Measurements from ENCODE around the gene CGB3. TPM values are rescaled to one million over a fixed set of nuclear protein-coding genes. Genes with fewer than 3 reads are reported as not detected.
"Not testable (repeated sequence)": the region's sequence is repeated elsewhere in the genome, so short reads cannot be mapped to it uniquely, and the experiment has no call there.

Gene CGB3
- total and polyA plus RNA-seq, 3 donors from 2014 or later: not detected

GRCh38 chr19:49061000-49061399 is 36.9 kb upstream of the CGB3 start:
- WGBS, 2 donors: 85% methylated on average over 2 of the region's 2 CpGs; no CpG with 5 or more reads in 1 of the 2 donors

DNA sequence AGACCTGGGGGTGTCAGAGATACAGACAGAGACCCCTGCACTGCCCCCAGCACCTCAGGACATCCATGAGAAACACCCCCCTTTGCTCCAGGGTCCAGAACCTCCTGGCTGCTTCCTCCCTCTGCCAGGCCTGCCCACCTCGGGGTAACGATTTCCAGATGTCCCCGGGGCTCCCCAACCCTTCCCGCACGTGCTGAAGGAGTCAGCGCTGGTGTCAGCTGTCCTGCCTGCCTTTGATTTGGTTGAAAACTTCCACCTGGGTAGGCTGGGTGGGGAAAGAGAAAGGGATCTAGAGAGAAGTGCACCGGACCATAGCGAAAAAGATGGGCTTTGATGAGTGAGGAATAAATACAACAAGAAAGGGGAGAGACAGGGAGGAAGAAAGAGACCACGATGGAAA is 34.9 kb upstream of the CGB3 start:
- no peaks in the 10 kb centered on the region for H3K27me3 ChIP-seq
- DNase-seq: no peak
- TF ChIP-seq POLR2A (IDR thresholded peaks at IDR 0.05): no peak

More at GRCh38 chr19:49061000-49061399, 36.9 kb upstream of the CGB3 start:
- no peak overlapping the region for H3K4me3 ChIP-seq
- H3K27ac ChIP-seq: no peak overlapping the region
- H3K36me3 ChIP-seq (ENCODE audit: low read depth, missing control alignments): no peaks in the 10 kb centered on the region
- no peaks in the 10 kb centered on the region for H3K9me3 ChIP-seq
- DNase-seq: no peak
- no peaks in the 10 kb centered on the region for H3K27me3 ChIP-seq
- intact Hi-C loops (cut with DNase I; ENCODE audit: low total_unique reads): no loop called here
- H3K4me1 ChIP-seq: peaks cover 26% of the 10 kb centered on the region
- TF ChIP-seq, protein P1, sequence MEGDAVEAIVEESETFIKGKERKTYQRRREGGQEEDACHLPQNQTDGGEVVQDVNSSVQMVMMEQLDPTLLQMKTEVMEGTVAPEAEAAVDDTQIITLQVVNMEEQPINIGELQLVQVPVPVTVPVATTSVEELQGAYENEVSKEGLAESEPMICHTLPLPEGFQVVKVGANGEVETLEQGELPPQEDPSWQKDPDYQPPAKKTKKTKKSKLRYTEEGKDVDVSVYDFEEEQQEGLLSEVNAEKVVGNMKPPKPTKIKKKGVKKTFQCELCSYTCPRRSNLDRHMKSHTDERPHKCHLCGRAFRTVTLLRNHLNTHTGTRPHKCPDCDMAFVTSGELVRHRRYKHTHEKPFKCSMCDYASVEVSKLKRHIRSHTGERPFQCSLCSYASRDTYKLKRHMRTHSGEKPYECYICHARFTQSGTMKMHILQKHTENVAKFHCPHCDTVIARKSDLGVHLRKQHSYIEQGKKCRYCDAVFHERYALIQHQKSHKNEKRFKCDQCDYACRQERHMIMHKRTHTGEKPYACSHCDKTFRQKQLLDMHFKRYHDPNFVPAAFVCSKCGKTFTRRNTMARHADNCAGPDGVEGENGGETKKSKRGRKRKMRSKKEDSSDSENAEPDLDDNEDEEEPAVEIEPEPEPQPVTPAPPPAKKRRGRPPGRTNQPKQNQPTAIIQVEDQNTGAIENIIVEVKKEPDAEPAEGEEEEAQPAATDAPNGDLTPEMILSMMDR (IDR thresholded peaks at IDR 0.05): no peak
- no peak for TF ChIP-seq POLR2A (IDR thresholded peaks at IDR 0.05)

DNA sequence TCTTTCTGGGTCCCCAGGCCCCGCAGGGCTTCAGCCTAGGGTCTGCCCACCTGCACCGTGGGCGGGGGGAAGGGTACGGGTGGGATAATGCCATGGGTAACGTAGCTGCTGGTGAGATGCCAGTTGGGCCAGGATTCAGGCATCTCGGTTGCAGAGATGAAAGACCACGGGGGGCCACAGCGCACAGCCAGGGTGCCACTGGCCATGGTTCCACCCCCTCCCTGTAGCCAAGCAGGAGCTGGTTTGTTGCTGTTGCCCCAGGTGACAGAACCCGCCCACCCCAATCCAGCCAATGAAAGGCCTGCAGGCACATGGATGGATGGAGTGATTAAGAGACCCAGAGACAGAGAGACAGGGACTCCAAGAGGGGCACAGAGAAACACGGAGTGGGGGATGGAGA is 34.4 kb upstream of the CGB3 start:
- no peak overlapping the region for H3K4me3 ChIP-seq
- no peak overlapping the region for H3K27ac ChIP-seq
- no peak for TF ChIP-seq POLR2A (IDR thresholded peaks at IDR 0.05)
- TF ChIP-seq, protein P1 (IDR thresholded peaks at IDR 0.05): no peak
- DNase-seq: no peak
- intact Hi-C loops (cut with DNase I; ENCODE audit: low total_unique reads): no loop called here
- no peaks in the 10 kb centered on the region for H3K9me3 ChIP-seq
- H3K4me1 ChIP-seq: peaks cover 14% of the 10 kb centered on the region
- H3K27me3 ChIP-seq: no peaks in the 10 kb centered on the region
- H3K36me3 ChIP-seq (ENCODE audit: low read depth, missing control alignments): no peaks in the 10 kb centered on the region
- 30 to 53% methylated on average over 10 of the region's 10 CpGs for WGBS, 2 donors

More for the DNA sequence above, 34.9 kb upstream of the CGB3 start:
- intact Hi-C loops (cut with DNase I; ENCODE audit: low total_unique reads): no loop called here
- Histone ChIP-seq H3K9me3 (no peaks in the 10 kb centered on the region), H3K4me3 (no peak overlapping the region), H3K4me1 (peaks cover 14% of the 10 kb centered on the region), H3K27ac (no peak overlapping the region), H3K36me3 (ENCODE audit: low read depth, missing control alignments) (no peaks in the 10 kb centered on the region)
- WGBS, 2 donors: 67 to 83% methylated on average over 9 of the region's 9 CpGs

DNA sequence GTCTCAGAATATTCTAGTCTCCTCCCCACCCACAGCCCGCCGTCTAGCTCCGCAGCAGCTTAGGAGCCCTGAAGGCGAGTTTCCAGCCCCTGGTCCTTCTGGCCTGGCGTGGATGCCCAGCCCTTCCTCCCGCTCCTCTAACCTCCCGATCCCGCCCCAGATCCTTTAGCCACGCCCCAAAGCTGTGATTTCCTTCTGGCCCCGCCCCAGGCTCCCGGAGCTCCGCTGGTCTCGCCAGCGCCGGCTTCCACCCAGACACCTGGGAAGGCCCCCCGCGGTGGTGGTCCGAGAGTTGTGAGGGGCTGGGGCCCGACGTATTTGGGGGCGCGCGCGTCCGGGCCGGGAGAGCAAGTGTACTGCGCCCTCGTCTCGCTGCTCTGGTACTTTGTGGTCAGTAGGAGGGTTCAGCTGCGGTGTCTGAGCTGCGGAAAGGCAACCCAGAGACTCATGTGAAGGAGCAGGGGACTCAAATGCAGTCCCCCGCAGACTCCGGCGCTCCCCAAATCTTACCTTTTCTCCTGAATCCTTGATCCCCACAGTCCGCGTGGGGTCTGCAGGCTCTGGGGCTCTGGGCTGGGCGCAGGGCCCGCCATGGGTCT is 33.6 kb upstream of the CGB3 start, which contains the start of gene CGB7:
Gene CGB7, minus strand, starts transcription at position 114 of the 599 bp plus-strand sequence. CDS start 2,374 bp downstream, outside the sequence.
- no peaks in the 10 kb centered on the region for H3K9me3 ChIP-seq
- H3K27me3 ChIP-seq: no peaks in the 10 kb centered on the region

DNA sequence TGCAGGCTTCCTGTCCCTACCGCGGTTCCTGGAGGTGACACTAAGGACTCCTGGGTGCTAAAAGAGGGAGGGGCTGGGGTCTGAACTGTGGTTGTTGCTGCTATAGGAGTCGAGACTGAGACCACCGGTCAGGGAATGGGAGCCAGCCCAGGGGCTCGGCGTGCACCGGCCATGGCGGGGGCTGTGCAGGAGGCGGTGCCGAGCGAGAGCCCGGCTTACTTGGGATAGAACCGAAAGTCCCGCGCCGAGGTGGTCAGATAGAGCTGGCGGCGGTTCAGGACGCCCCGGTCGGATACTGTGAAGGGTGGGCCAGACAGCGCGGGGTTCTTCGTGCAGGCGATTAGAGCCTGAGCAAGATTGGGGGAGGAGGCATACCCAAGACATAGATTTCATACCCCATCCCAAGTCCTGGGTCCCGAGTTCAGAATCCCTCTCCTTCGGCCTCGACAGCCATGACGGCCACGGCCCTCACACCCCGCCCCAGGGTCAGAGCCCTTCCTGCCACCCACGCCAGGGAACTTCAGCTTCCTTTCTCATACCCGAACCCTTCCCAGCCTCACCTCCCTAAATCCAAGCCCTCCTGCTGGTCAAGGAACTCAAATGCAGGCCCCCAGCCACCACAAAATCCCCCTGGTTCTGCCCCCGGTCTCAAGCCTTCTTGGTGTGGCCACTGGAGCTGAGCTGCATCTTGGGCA is 32.9 kb upstream of the CGB3 start:
- H3K27me3 ChIP-seq; H3K27ac ChIP-seq; intact Hi-C loops (cut with DNase I; ENCODE audit: low total_unique reads); H3K9me3 ChIP-seq; DNase-seq; H3K36me3 ChIP-seq (ENCODE audit: low read depth, missing control alignments): not testable (repeated sequence)
- Histone ChIP-seq H3K4me1 (peaks cover 14% of the 10 kb centered on the region), H3K4me3 (peak overlapping the region; percentile 49 to 61)
- 4% methylated on average over 9 to 34 of the region's 34 CpGs for WGBS, 2 donors

More for the DNA sequence above, 33.6 kb upstream of the CGB3 start, which contains the start of gene CGB7:
- WGBS, 2 donors: 5 to 8% methylated on average over 23 to 38 of the region's 38 CpGs
- intact Hi-C loops (cut with DNase I; ENCODE audit: low total_unique reads): no loop called here
- Histone ChIP-seq H3K36me3 (ENCODE audit: low read depth, missing control alignments) (no peaks in the 10 kb centered on the region), H3K27ac (no peak within 1 kb of the TSS), H3K4me1 (peaks cover 14% of the 10 kb centered on the region), H3K4me3 (peak within 1 kb of the TSS; percentile 49 to 61)
- no peak for TF ChIP-seq POLR2A (IDR thresholded peaks at IDR 0.05)
- TF ChIP-seq, protein P1 (IDR thresholded peaks at IDR 0.05): no peak
- peak; percentile 70 for DNase-seq
